ENCODE measurements around the gene CLK3.

CLK3 gene

DNA sequence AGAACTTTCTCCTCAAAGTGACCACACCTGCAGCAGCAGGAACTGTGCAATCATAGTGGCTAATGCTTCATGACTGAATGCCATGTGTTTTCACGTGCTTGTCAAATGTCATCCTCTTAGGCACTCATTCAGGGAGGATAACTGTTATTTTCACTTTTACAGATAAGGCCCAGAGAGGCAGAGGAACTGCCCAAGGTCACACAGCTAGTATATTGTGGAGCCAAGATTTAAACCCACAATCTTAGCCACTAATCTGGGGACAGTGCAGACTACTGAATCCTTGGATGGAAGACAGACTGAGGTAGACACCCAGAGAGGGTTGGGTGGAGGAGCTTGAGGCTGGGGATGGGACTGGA is 9.9 kb upstream of the CLK3 start:
- no peaks in the 10 kb centered on the region for H3K4me1 ChIP-seq (ENCODE audit: low read length)
- H3K9me3 ChIP-seq (ENCODE audit: insufficient read depth, low read length) = no peaks in the 10 kb centered on the region
- TF ChIP-seq, protein P1, sequence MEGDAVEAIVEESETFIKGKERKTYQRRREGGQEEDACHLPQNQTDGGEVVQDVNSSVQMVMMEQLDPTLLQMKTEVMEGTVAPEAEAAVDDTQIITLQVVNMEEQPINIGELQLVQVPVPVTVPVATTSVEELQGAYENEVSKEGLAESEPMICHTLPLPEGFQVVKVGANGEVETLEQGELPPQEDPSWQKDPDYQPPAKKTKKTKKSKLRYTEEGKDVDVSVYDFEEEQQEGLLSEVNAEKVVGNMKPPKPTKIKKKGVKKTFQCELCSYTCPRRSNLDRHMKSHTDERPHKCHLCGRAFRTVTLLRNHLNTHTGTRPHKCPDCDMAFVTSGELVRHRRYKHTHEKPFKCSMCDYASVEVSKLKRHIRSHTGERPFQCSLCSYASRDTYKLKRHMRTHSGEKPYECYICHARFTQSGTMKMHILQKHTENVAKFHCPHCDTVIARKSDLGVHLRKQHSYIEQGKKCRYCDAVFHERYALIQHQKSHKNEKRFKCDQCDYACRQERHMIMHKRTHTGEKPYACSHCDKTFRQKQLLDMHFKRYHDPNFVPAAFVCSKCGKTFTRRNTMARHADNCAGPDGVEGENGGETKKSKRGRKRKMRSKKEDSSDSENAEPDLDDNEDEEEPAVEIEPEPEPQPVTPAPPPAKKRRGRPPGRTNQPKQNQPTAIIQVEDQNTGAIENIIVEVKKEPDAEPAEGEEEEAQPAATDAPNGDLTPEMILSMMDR (IDR thresholded peaks at IDR 0.05; ENCODE audit: low read depth, low read length) = no peak
- TF ChIP-seq EZH2phosphoT487 (IDR thresholded peaks at IDR 0.05; ENCODE audit: low read depth) = no peak
- no peak overlapping the region for H3K9ac ChIP-seq (ENCODE audit: low read length)
- H3K79me2 ChIP-seq (ENCODE audit: low read length) = no peaks in the 10 kb centered on the region
- no peaks in the 10 kb centered on the region for H3K36me3 ChIP-seq (replicated peaks; ENCODE audit: low read depth, low read length)
- no peak overlapping the region for H2AFZ ChIP-seq (ENCODE audit: low read depth, low read length)
- no peak overlapping the region for H3K27ac ChIP-seq (ENCODE audit: low read length)
- no peak overlapping the region for H3K4me2 ChIP-seq (ENCODE audit: low read length)
- no peak overlapping the region for H3K4me3 ChIP-seq (ENCODE audit: low read length)
- peaks cover 3% of the 10 kb centered on the region; the same call in 1 of the 2 replicates for H3K27me3 ChIP-seq (ENCODE audit: low read depth, low read length)
- no peaks in the 10 kb centered on the region for H4K20me1 ChIP-seq (ENCODE audit: insufficient read depth, low read length)

DNA sequence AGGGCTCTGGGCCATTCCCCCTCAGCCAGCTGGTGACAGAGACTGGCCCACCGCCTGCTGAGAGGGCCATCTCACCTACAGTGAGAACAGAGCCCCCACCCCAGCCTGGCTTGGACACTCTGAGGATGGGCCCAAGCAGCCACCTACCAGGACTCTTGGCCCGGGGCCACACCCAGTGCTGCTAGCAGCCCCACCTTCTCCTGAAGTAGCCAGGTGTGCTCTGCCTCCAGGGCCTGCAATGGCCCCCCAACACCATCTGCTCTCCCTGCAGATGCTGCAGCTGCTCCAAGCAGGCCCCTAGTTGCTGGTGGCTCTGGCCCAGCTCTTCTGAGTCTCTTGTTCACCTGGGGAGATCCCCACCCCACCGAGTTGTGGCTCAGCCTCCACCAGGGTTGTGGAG is 6.8 kb upstream of the CLK3 start:
- TF ChIP-seq, protein P1 (IDR thresholded peaks at IDR 0.05; ENCODE audit: low read depth, low read length) = no peak
- TF ChIP-seq EZH2phosphoT487 (IDR thresholded peaks at IDR 0.05; ENCODE audit: low read depth) = no peak
- no peaks in the 10 kb centered on the region for H3K9me3 ChIP-seq (ENCODE audit: insufficient read depth, low read length)

DNA sequence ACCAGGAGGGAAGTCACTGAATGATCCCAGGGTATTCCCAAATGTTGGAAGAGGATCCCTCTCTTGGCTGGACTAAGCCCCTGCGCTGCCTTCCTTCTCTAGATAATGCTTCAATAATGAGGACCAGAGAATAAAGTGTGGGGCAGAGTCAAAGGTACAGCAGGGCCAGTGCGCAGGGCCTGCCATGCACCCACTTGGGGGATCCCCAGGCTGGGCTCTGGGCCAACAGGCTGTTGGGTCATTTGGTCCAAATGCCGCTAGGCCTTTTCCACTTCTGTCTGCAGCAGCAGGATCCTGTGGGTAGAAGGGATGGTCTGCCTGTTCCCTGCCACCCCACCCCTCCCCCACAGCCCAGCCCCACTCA is 5.7 kb upstream of the CLK3 start:
- Histone ChIP-seq H3K79me2 (ENCODE audit: low read length) (no peaks in the 10 kb centered on the region; the same call in 1 of the 2 replicates), H3K9ac (ENCODE audit: low read length) (no peak overlapping the region), H3K4me1 (ENCODE audit: low read length) (peaks cover 7% of the 10 kb centered on the region), H3K9me3 (ENCODE audit: insufficient read depth, low read length) (no peaks in the 10 kb centered on the region), H3K27ac (ENCODE audit: low read length) (no peak overlapping the region), H2AFZ (ENCODE audit: low read depth, low read length) (no peak overlapping the region), H3K27me3 (ENCODE audit: low read depth, low read length) (peaks cover 3% of the 10 kb centered on the region; the same call in 1 of the 2 replicates), H3K36me3 (replicated peaks; ENCODE audit: low read depth, low read length) (no peaks in the 10 kb centered on the region), H4K20me1 (ENCODE audit: insufficient read depth, low read length) (no peaks in the 10 kb centered on the region), H3K4me3 (ENCODE audit: low read length) (no peak overlapping the region), H3K4me2 (ENCODE audit: low read length) (no peak overlapping the region)
- TF ChIP-seq, protein P1 (IDR thresholded peaks at IDR 0.05; ENCODE audit: low read depth, low read length) = no peak

More for the DNA sequence above, 6.8 kb upstream of the CLK3 start:
- Histone ChIP-seq H3K79me2 (ENCODE audit: low read length) (no peaks in the 10 kb centered on the region), H3K4me1 (ENCODE audit: low read length) (peaks cover 2% of the 10 kb centered on the region), H2AFZ (ENCODE audit: low read depth, low read length) (no peak overlapping the region), H3K4me2 (ENCODE audit: low read length) (no peak overlapping the region), H3K4me3 (ENCODE audit: low read length) (no peak overlapping the region), H3K9ac (ENCODE audit: low read length) (no peak overlapping the region), H3K27me3 (ENCODE audit: low read depth, low read length) (peaks cover 3% of the 10 kb centered on the region; the same call in 1 of the 2 replicates), H3K36me3 (replicated peaks; ENCODE audit: low read depth, low read length) (no peaks in the 10 kb centered on the region), H3K27ac (ENCODE audit: low read length) (no peak overlapping the region), H4K20me1 (ENCODE audit: insufficient read depth, low read length) (no peaks in the 10 kb centered on the region)

DNA sequence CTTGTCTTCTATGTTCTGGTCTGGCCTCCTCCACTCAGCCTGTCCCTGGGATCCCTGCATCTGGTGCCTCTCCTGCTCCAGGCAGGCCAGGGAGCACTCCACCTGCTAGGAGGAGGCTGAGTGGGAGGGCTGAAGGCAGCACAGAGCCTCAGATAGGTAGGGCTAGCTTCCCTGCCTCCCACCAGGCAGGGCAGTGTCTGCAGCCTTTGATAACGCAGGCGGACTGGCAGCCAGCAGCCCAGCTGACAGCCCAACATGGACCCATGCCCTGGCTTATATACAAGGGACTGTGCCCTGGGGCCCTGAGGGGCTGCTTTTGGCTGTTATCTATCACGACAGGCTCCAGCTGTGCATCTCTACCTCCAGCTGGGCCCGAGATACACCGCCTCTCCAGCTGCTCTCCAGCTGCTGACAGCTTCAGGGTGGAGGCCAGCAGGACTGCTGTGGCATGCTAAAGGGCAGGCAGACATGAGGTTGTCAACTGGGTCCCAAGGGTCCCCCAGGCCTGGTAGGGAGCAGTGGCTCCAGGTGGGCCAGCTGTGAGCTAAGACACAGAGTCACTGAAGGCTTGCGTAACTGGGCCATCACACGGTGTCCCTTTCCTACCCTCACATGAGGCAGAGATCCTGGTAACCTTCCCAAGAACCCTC is 5.2 kb upstream of the CLK3 start:
- Histone ChIP-seq H3K36me3 (replicated peaks; ENCODE audit: low read depth, low read length) (no peaks in the 10 kb centered on the region), H3K27me3 (ENCODE audit: low read depth, low read length) (peaks cover 3% of the 10 kb centered on the region; the same call in 1 of the 2 replicates), H2AFZ (ENCODE audit: low read depth, low read length) (no peak overlapping the region), H4K20me1 (ENCODE audit: insufficient read depth, low read length) (no peaks in the 10 kb centered on the region), H3K27ac (ENCODE audit: low read length) (no peak overlapping the region), H3K4me2 (ENCODE audit: low read length) (no peak overlapping the region), H3K79me2 (ENCODE audit: low read length) (peaks cover 3% of the 10 kb centered on the region; the same call in 1 of the 2 replicates), H3K9ac (ENCODE audit: low read length) (no peak overlapping the region), H3K4me1 (ENCODE audit: low read length) (peaks cover 7% of the 10 kb centered on the region), H3K9me3 (ENCODE audit: insufficient read depth, low read length) (no peaks in the 10 kb centered on the region), H3K4me3 (ENCODE audit: low read length) (no peak overlapping the region)
- no peak for TF ChIP-seq EZH2phosphoT487 (IDR thresholded peaks at IDR 0.05; ENCODE audit: low read depth)
- TF ChIP-seq, protein P1 (IDR thresholded peaks at IDR 0.05; ENCODE audit: low read depth, low read length) = no peak
